ENCODE data around the gene HMOX2.

DNA sequence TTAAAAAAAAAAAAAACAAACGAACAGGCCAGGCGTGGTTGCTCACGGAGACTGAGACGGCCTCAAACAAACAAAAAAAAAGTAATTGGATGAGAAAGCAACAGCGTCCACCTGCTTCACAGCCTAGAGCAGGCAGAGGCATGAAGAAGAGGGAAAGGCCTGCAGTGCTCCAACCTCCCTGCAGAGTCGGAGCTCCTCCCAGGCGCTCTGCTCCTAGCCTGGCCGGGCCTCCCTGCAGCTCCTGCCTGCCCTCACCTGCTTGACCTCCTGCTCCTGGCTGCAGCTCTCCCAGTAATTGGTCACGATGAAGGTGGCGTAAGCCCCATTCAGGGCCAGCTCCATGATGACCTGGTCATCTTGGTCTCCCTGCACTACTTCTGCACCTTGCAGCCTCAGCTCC is 7.2 kb upstream of the HMOX2 start:
- TF ChIP-seq, protein P1, sequence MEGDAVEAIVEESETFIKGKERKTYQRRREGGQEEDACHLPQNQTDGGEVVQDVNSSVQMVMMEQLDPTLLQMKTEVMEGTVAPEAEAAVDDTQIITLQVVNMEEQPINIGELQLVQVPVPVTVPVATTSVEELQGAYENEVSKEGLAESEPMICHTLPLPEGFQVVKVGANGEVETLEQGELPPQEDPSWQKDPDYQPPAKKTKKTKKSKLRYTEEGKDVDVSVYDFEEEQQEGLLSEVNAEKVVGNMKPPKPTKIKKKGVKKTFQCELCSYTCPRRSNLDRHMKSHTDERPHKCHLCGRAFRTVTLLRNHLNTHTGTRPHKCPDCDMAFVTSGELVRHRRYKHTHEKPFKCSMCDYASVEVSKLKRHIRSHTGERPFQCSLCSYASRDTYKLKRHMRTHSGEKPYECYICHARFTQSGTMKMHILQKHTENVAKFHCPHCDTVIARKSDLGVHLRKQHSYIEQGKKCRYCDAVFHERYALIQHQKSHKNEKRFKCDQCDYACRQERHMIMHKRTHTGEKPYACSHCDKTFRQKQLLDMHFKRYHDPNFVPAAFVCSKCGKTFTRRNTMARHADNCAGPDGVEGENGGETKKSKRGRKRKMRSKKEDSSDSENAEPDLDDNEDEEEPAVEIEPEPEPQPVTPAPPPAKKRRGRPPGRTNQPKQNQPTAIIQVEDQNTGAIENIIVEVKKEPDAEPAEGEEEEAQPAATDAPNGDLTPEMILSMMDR (IDR thresholded peaks at IDR 0.05; ENCODE audit: borderline replicate concordance, extremely low read depth, low read length, poor library complexity, severe bottlenecking) = no peak
- no peak for TF ChIP-seq EZH2 (IDR thresholded peaks at IDR 0.05; ENCODE audit: borderline replicate concordance, low read depth, low read length, severe bottlenecking)

Data from DND-41 (cell line).